Measurements from ENCODE around the gene PRC1. TPM values are rescaled to one million over a fixed set of nuclear protein-coding genes. Genes with fewer than 3 reads are reported as not detected.

The PRC1 gene
- polyA plus RNA-seq, 10 donors, result 34.1 to 72.6 (median 45.2) TPM

DNA sequence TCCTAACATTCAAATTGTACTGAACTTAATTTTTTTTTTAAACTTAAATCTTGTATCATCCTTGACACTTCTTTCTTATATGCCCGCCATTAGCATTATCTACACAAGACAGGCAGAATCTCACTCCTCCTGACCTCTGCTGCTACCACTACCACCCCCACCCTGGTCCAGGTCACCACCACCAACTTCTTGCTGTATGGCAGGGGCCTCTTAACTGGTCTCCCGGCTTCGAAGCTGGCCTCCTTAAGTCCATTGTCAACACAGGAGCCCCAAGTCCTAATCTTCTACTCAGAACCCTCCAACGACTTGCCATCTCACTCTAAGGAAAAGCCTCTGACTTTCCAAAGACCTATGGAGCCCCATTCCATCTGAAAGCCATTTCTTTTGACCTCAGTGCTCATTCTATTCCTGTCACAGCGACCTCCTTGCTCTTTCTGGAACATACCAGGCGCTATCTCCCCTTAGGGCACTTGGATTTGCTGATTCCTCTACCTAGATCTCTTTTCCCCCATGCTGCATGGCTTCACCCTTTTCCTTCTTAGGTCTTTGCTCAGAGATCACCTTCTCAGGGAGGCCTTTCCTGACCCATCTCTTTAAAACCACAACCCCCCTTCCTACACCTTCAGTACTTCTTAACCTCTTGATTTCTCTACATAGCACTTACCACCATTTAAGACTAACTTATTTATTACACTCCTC, 2.6 kb downstream of the PRC1 start:
- DNase-seq, result no peak

DNA sequence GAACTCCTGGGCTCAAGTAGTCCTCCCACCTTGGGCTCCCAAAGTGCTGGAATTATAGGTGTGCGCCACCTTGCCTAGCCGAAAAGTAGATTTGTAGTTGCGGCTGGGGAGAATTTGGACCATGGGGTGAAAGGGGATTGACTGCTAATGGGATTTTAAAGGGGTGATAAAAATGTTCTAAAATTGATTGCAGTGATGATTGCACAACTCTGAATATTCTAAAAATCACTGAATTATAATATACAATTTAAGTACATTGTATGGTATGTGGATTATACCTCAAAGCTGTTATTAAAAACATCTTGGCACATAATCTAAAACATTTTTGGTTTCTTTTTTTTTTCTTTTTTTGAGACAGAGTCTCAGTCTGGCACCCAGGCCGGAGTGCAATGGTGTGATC, 3.9 kb downstream of the PRC1 start:
- no peak for DNase-seq

DNA sequence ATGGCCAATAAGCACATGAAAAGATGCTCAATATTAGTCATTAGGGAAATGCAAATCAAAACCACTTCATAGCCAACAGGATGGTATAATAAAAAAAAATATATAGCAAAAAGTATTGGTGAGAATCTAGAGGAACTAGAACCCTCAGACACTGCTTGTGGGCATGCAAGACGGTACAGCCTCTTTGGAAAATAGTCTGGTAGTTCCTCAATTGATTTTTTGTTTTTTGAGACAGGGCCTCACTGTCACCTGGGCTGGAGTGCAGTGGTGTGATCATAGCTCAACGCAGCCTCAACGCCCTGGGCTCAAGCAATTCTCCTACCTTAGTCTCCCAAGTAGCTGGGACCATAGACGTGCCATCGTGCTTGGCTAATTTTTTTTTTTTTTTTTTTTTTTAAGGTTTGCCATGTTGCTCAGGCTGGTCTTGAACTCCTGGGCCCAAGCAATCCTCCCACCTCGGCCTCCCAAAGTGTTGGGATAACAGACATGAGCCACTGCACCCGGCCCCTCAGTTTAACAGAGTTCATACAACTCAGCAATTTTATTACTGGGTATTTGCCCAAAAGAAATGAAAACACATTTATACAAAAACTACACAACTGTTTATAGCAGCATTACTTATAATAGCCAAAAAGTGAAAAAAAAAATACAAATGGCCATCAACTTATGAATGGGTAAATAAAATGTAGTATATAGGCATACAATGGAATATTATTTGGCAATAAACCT, 5.1 kb downstream of the PRC1 start:
- DNase-seq, result no peak

DNA sequence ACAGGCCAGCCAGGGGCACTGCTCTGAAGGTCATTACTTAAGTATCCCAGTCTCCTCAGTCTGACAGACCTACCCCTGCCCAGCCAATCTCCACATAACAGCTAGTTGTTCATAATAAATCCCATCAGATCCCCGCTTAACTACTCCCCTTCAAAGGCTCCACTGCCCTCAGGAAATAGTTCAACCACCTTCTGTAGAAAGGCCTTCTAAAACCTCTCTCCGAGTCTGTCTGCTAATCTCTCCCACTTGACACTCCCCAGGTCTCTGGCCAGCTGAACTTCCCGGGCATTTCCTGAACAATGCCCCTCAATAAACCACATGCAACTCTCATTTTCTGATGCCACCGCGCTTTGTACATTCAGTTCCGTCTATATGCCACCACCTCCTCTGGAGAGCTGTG, 6.0 kb downstream of the PRC1 start:
- DNase-seq, result no peak

DNA sequence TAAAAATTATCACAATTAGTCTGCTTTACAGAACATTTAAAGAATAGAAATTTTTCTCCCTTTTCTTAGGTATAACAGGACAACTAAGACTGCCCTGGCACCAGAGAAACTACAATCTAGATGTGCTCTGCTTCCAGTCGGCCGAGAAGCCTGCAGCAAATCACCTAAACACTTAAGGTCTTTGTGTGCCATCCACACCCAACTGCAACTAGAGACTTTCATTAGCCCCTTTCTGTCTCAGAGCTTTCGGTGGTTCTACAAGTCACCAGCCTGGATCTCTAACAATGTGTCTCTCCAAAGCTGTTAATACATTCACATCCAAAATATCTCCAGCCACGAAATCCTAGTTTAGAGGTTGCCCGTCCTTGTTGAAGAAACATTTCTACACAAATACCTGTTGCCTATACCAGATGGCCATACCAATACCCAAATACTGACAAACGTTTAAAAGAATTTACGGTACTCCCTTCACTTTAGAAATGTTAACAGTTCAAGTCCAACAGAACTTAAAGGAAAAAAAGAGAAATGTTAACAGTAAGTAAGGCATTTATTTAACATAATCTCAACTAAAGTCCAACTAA, 6.7 kb downstream of the PRC1 start:
- DNase-seq, result no peak

DNA sequence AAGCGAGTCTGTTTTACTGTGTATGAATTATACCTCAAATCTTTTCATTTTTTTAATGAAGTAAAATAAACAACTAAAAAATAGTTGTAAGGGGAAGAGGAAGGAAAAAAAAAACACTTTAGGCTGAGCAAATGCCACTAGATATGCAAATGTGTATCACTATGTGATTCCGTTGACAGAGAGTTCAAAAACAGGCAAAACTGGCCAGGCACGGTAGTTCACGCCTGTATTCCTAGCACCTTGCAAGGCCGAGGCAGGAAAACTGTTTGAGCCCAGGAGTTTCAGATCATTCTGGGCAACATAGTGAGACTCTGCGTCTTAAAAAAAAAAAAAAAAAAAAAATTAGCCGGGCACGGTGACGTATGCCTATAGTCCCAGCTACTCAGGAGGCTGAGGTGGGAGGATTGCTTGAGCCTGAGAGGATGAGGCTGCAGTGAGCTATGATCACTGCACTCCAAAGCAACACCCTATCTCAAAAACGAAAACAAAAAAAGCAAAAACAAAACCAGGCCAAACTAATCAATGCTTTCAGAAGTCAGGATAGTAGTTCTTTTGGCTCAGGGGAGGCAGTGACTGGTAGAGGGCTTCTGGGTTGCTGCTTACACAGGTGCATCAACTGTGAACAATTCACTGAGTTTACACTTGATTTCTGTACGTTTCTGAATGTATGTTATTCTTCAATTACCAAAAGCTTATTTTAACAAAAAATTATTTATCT, 7.4 kb downstream of the PRC1 start:
- no peak for DNase-seq

DNA sequence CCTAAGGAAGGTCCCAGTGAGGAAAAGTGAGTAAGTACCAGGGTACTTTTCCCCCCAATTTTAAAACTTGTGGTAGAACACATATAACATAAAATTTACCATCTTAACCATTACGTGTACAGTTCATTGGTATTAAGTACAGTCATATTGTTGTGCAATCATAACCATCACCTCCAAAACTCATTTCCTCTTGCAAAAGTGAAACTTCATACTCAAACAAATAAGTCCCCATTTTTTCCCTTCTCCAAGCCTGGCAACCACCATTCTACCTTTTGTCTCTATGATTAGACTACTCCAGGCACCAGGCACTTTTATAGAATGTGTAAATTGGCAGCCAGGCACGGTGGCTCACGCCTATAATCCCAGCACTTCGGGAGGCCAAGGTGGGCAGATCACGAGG, 12.2 kb downstream of the PRC1 start:
- no peak for DNase-seq

DNA sequence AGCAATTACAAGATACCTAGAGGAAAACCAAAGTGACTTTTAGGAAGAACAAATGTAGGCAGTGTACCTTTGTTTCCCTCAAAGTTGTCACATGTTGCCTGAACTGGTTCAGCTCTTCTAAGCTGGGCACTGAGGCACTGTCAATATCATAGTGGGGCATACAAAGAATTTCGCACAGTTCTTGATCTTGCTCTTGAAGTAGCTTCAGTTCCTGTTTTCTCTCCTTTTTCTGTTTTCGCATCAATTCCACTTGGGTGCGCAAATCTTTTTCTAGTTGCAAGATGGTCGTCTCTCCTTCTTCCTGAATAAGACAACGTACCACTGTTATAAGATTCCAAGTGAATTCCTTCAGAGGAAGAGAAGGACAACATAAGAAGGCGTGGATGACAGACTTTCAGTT, 12.7 kb downstream of the PRC1 start:
- DNase-seq, result no peak

DNA sequence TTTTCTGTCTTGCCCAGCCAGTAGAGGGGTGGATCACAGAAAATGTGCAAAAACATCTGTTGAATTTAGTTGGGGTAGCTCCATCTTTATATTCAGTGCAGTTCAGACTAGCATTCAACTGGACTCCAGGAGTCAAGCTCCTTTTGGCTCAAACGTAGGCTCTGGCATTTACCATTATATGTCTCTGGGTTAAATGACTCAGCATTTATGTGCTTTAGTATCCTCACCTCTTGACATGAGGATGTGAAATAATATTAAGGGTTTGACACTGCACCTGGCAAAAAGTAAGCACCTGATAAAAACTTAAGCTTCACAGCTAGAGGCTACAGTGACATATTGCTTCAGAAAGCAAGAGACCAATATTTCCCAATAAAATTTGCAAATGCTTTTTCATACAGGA, 14.8 kb downstream of the PRC1 start:
- DNase-seq, result no peak

DNA sequence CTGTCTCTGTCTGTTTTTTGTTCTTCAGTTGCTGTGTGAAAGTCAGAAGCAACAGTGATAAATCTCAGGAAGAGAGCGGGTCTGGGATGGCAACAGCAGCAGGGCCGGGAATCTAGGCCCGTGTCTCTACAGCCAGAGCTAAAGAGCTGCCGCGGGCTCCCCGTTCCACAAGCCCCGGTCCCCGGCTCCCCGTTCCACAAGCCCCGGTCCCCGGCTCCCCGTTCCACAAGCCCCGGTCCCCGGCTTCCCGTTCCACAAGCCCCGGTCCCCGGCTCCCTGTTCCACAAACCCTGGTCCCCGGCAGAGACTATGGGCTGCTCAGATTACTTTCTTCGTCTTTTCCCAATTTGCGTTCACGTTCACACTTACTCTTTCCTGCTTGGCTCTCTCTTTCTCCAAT, 20.1 kb downstream of the PRC1 start:
- no peak for DNase-seq

DNA sequence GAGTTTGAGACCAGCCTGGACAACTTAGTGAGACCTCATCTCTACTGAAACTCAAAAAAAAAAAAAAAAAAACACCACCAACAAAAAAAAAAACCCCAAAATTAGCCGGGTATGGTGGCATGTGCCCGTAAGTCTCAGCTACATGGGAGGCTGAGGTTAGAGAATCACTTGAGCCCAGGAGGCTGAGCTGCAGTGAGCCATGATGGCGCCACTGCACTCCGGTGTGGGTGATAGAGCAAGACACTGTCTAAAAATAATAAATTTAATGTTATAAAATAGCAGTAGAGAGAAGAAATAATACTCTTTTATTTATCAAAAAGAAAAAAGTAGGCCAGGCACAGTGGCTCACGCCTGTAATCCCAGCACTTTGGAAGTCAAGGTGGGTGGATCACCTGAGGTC, 22.2 kb downstream of the PRC1 start:
- DNase-seq, result no peak

DNA sequence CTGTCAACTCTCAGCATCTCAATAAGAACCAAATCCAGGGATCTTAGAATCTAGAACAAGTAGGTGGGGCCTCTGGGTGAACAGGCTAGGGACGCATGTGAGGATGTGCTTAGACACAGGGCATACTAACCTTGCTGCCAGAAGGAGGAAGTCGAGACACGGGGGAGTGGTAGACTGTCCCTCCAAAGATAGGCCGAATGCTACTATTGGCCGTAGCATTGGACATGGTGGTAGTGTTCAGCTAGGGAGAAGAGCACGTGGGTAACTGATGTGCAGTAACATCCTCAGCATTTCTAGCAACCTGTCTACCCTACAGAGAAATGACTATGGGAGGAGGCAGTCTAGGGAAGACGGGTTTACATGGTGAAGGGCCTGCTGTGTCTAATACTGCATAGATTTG, 24.1 kb downstream of the PRC1 start:
- no peak for DNase-seq

DNA sequence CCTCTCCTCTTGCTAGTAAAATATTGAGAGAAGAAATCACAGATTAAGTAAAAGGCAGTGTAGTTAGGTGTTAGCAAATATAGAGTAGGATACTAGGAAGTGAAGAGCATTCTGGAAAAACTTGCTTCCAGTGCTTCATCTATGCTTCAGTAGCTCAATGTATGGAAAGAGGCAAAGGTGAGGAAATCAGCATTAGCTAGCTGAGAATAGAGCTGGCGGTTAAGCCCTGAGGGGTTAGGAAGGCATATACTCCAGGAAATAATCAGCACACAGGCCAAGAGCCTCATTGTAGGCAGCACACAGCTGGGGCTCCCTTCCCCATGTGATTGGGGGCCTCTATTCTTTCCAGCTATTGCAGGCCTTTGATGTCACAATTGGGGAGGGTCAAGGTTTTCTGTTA, 25.9 kb downstream of the PRC1 start:
- DNase-seq, result no peak

DNA sequence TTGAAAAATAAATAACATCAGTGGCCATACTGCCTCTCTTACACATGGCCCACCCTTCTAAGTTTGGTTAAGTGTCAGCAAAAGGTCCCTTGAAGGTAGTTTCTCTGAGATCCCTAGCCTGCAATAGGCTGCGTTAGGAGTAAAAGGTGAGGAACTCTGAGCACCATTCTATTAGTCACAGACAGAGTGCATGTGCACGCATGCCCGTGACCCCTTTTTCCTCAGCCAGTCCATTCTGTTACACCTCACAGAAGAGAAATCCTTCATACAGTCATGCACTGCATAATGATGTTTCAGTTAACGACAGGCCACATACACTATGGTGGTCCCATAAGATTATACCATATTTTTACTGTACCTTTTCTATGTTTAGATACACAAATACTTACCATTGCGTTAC, 27.1 kb downstream of the PRC1 start:
- DNase-seq, result no peak

DNA sequence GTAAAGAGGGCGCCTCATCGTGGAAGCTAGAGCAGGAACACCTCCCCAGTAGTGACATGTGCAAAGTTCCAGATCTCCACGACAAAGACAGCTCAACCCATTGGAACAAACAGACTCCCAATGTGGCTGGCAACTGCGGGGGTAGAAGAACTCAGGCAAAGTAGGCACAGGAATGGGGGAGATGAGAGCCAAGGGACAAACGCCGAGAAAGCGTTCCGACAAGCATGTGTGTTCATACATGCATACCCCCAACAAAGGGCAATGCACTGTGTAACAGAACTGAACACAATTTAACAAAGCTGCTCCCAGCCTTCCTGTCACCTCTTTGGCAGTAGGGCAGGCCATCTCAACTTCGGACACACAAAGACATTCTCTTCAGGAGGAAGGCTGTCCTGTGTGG, 28.1 kb downstream of the PRC1 start:
- no peak for DNase-seq

DNA sequence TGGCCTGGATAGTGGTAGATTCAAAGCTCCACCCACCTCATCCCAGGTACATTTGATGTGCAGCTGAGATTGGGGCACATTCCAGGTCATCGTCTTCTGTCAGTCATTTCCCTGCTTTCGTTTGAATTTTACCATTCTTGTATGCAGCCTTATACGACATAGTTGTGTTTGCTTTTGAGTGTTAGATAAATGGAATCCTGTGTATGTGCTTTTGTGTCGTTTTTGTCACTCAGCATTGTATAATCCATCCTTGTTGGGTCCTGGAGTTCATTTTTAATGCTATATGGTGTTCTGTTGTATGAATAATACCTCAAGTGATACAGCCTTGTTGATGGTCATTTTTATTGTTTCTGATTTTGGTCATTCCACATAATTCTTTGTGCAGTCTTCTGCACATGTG, 32.3 kb downstream of the PRC1 start:
- no peak for DNase-seq

DNA sequence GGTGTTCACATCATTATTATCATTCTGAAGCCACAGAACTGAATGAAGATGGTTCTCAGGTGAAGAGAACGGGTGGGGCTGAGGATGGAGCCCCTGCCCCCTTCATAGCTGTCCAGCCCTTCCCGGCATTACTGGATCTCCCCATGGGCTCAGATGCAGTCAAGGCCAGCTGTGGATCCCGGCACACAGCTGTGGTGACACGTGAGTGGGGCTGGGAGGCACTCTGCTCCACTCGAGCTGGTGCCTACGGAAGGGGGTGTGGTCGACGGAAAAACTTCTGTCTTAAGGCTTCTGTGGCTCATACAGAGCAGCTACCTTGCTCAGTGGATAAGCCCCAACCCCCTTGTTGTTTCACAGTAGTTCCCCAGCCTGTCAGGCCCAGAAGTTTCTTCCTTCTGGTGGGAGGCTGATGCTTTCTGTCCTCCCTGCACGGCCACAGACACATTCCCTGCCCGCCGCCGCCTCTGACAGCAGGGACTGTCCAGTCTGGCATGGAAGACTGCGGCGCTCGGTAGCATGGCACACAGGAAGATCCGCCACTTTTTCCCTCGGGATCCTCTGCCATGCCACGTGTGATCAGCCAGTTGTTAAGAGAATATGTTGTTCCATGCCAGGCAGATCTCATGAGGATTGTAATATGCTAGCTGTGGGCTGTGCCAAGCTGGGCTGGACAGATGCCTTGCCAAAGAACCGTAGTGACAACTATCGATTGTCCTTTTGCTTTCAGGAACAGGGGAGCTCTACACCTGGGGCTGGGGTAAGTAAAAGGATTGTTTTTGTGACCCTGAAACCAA, 33.8 kb downstream of the PRC1 start:
- DNase-seq, result peak in 1 of 3 donors; percentile 57

DNA sequence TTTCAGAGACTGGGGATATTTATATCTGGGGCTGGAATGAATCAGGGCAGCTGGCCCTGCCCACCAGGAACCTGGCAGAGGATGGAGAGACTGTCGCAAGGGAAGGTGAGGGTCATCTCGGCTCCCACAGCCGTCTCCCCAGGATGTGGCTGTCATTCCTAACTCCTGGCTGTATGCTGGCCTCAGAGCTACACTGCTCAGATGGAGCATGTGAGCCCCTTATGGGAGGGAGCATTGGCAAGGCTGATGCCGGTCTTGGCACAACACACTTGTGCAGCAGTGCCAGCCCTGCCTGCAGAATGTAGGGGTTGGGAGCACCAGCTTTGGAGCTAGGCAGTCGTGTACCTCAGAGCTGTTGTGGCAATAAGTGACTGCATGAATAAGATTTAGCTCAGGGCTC, 34.4 kb downstream of the PRC1 start:
- DNase-seq, result peak; percentile 51 to 75 (median 57)

DNA sequence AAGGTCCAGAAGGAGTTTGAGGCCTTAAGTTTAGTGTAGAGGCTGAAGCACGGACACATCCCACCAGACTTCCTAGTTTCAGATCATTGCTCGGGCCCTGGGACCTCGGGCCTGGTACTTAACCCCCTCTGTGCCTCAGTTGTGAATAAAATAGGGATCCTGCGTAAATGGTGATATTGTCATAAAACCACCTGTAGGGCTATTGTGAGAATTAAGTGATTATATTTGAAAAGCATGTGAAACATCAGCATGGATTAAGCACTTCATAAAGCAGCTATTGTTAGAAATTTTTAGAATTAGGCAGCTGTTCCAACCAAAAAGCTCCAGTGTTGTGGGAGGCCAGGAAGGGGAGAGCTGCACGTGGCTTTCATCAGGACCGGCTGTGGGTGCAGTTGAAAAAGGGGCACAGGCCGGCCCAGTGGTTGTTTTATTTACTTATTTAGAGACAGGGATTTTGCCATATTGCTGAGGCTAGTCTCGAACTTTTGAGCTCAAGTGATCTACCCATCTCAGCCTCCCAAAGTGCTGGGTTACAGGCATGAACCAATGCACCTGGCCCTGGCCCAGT, 35.2 kb downstream of the PRC1 start:
- DNase-seq, result no peak

DNA sequence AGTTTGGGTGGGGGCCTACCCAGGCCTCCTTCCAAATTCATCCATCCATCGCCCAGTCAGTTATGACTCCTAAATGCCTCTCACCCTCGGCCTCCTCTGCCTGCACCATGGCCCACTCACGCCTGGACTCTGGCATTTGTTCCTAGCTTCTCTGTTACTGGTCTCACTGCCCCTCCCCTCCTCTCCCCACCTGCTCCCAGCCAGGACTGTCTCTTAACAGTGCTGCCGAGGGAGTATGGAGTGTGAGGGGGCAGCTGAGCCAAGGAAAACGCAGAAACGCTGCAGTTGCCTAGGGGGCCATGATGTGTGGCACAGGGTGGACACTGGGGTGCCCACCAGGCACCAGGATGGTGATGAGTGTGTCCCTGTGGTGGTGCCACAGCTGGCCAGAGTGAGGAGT, 36.5 kb downstream of the PRC1 start:
- no peak for DNase-seq

DNA sequence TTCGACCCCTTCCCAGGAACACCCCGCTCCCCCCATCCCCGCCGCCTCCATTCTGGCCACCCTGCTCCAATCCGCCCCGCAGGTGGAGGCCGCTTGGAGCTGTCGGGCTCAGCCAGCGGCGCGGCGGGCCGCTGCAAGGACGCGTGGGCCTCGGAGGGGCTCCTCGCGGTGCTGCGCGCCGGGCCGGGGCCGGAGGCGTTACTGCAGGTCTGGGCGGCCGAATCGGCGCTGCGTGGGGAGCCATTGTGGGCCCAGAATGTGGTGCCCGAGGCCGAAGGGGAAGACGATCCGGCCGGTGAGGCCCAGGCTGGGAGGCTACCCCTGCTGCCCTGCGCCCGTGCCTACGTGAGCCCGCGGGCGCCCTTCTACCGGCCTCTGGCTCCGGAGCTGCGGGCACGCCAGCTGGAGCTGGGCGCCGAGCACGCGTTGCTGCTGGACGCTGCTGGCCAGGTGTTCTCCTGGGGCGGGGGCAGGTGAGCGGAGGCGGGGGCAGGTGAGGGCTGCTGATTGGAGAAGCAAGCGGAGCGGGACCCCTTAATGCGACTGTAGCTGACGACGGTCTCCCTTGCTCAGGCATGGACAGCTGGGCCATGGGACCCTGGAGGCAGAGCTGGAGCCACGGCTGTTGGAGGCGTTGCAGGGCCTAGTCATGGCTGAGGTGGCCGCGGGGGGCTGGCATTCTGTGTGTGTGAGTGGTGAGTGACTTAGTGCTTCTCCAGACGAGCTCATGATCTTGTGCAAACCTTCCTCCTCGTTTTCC, 37.1 kb downstream of the PRC1 start:
- no peak for DNase-seq

Measured in muscle of back (tissue), 11 donors.